ENCODE measurements around the gene EIF6.
"Not testable (repeated sequence)": the region's sequence is repeated elsewhere in the genome, so short reads cannot be mapped to it uniquely, and the experiment has no call there.

Gene EIF6

DNA sequence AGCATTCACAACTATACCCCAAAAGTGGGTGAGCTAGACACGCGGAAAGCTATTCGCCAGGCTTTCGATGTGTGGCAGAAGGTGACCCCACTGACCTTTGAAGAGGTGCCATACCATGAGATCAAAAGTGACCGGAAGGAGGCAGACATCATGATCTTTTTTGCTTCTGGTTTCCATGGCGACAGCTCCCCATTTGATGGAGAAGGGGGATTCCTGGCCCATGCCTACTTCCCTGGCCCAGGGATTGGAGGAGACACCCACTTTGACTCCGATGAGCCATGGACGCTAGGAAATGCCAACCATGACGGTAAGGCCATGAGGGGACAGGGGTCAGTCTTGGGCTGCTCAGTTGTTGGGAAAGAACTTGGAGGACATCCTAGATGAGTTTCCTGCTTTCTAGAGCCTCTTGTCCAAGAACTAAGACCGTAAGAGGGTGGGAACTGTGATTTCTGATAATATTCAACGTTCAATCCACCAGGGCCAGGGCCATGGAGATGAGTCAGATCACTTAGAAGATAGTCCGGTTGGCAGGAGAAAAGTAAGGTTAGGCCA is 30.0 kb downstream of the EIF6 start:
- no peak for DNase-seq

DNA sequence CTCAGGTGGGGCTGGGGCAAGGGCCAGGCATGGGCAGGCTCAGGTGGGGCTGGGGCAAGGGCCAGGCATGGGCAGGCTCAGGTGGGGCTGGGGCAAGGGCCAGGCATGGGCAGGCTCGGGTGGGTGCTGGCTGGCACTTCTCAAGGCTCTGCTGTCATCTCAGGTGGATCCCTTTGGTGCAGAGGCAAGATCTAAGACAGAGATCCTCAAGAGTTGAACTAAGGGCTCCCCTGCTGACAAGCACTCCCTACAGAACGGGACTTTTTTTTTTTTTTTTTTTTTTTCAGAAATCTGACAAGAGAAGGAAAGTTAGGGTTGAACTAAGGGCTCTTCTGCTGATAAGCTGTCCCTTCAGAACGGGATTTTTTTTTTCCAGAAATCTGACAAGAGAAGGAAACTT is 31.6 kb downstream of the EIF6 start:
- no peak for DNase-seq

- DNase-seq, result not testable (repeated sequence)
Observed at GRCh38 chr20:35252598-35252997, 32.0 kb downstream of the EIF6 start.

DNA sequence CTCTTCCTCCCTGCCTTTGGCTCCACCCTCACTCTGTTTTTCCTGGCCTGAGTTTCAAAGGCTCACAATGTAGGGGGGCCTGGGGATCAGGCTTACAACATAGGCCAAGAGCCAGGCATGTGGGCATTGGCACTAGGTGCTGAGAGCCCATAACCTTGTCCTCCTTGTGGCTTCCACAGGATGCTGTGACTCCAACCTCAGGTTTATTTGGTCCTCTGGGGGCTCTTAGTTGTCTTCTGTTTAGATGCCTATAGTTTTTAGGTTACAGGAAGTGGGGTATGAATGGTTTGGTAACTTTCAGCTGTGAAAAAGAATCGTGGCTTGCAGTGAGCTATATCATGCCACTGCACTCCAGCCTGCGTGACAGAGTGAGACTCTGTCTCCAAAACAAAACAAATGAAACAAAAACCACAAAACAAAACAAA is 32.5 kb downstream of the EIF6 start:
- no peak for DNase-seq

DNA sequence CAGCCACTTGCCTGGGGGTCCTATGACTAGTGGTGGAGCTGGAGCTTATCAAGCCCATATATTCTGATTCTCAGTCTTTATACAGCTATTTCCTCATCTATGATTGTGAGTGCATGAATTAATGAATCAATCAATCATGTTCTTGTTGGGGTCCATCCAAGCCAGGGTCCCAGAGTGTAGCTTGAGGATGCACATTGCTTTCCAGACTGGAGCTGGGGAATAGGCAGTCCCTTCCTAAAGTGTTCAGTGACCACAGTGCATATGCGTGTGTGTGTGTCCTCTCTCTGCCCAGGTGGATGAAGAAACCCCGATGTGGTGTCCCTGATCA is 33.0 kb downstream of the EIF6 start:
- no peak for DNase-seq

GRCh38 chr20:35248641-35249475 is 35.7 kb downstream of the EIF6 start:
- DNase-seq, result no peak

DNA sequence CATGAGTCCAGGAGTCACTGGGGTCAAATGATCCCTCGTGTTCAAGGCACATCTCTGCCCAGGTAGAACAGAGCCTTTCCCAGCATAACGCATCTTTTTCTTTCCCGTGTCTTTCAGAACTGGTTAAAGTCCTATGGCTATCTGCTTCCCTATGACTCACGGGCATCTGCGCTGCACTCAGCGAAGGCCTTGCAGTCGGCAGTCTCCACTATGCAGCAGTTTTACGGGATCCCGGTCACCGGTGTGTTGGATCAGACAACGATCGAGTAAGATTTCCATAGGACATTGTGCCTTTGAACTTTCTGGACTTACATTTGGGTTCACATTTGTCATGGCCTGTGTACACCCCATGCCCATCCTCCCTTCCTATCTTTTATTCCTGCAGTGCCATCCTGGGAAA is 37.8 kb downstream of the EIF6 start:
- DNase-seq, result no peak

GRCh38 chr20:35243986-35244385 is 40.6 kb downstream of the EIF6 start:
- no peak for DNase-seq

DNA sequence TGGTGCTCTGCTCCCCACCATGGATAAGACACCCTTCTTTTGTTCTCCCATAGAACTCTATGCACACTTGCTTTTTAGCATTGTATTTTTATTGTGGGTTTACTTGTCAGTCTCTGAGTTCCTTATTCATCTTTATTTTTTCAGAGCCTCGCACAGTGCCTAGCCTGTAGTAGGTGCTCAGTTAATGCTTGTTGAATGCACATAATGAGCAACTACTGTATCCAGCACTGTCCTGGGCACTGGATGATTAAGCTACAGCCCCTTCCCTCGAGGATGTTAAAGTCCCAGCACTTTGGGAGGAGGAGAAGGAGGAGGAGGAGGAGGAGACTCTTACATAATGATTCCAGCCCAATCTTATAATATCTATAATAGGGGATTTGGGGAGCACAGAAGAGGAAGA is 41.3 kb downstream of the EIF6 start:
- DNase-seq, result no peak

GRCh38 chr20:35240811-35241293 is 43.7 kb downstream of the EIF6 start:
- no peak for DNase-seq

GRCh38 chr20:35240083-35240810 is 44.3 kb downstream of the EIF6 start:
- DNase-seq, result no peak

DNA sequence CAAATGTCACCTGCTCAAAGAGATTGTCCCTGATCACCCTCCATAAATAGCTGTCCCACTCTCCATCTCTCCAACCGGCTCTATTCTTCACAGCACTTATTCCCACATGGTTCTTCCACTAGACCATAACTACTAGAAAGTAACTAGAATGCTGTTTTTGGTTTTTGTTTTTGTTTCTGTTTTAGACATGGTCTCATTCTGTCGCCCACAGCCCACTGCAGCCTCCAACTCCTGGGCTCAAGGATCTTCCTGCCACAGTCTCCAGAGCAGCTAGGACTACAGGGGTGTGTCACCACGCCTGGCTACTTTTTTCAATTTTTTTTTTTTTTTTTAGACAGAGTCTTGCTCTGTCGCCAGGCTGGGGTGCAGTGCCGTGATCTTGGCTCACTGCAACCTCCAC is 45.8 kb downstream of the EIF6 start:
- DNase-seq, result no peak

DNA sequence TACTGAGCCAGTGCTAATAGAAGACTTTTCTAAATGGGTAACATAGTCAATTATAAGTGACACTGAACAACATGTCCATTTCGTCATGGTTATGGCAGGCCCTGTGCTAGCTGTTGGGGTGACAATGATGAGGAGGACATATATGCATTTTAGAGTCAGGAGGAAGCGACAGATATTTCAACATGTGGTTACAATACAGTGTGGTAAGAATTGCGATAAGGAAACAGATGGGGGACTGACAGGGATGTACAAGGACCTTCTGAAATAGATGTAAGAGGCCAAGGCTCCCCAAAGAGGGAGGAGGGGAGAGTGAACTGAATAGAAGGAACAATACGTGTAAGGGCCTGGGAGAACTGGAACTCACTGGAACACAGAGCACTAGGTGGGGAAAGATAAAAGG is 46.4 kb downstream of the EIF6 start:
- no peak for DNase-seq

DNA sequence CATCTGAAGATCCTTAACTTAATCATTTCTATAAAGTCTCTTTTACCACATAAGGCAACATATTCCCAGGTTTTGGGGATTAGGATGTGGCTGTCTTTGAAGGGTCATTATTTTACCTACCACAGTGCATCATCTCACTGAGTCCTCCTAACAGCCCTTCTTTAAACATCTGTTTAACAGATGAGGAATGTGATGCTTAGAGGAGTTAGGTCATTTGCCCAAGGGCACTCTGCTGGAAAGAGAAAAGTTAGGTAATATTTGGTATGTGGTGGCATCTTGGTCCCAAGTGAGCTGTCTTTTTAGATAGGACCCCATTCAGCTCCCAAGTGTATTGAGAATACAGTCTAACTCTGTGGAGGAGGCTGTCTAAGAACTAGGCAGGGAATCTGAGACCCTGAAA is 47.1 kb downstream of the EIF6 start:
- no peak for DNase-seq

DNA sequence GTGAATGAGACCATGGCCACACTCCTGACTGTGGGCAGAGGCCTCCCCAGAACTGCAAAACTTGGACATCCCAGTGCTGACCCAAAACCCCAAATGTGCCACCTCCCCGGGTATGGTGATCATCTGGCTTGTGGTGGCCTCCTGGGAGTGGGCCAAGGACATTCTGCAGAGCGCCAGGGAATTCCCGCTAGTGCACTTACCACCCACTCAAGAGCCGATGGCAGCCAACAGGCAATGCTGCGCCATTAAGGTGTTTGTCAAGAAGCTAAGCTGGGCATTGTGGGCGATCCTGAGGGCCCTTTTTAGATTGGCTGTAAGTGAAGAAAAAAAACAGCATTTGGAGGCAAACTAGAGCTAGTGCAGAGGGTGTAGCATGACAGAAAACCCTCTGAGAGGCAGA is 48.7 kb downstream of the EIF6 start:
- no peak for DNase-seq

DNA sequence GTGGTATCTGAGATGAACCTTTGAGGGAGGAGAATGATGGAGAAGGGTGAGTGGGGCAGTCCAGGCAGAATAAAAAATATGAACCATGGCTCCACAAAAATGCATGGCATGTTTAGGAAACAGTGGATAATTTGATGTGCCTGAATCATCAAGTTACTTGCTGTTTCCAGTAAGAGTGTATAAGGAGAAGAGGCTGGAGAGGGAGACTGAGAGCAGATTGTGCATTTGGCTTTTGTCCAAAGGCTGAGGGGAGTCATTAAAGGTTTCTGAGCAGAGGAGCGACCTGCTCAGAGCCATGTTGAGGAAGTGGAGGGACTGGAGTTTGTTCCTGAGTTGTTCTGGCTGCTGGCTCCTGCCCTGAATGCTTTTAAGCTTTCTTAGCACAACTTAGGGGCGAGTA is 52.0 kb downstream of the EIF6 start:
- DNase-seq, result no peak

Measured in activated CD8-positive, alpha-beta memory T cell treated with anti-CD3 and anti-CD28 coated beads, Interleukin-2, amount 50 U/mL, for 4 hours (primary cell).